Measurements from ENCODE around the gene ABCC1. TPM values are rescaled to one million over a fixed set of nuclear protein-coding genes. Genes with fewer than 3 reads are reported as not detected.

ABCC1 gene
- polyA plus RNA-seq, 1 donor (not counting 4 experiments of a cell fraction or from before 2014, with no cell fraction given), result 19.4 TPM

DNA sequence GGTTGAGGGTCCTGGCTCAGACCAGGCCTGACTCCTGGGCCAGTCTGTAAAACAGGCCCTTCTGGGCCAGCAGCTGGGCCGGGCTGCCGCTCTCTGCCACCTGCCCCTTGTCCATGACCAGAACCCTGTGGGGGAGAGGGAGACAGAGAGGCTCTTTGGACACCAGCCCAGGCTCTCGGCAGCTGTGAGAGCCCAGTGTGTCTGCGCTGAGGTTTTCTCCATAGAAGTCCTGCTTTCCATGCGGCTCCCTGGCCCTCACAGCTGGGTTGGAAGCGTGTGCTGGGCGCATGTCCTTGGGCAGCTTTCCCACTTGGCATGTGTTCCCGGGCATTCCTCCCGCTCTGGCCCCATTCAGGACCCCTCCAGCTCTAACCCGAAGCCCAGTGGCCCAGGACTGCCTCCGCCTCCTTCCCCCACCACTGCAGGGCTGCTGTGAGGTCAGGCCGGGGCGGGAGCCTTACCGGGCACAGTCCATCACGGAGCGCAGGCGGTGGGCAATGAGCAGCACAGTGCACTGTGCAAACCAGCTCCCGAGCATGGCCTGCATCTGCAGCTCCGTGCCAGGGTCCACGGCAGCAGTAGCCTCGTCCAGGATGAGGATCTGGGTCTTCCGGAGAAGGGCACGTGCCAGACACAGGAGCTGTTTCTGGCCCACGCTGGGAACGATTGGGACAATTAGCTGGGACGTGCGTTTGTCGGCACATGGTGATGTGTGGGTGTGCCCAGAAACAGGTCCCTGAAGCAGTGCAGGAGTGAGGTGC is 200.9 kb downstream of the ABCC1 start:
- Histone ChIP-seq H3K4me1 (ENCODE audit: control insufficient read depth, extremely low read depth, insufficient read depth, low read length) (no peaks in the 10 kb centered on the region), H3K27ac (ENCODE audit: control insufficient read depth, insufficient read depth, low read length) (no peak overlapping the region), H4K20me1 (ENCODE audit: control insufficient read depth, extremely low read depth, insufficient read depth, low read length) (no peaks in the 10 kb centered on the region), H3K9ac (ENCODE audit: control insufficient read depth, extremely low read depth, insufficient read depth, low read length) (no peak overlapping the region), H3K9me1 (ENCODE audit: control insufficient read depth, extremely low read depth, insufficient read depth, low read length) (no peaks in the 10 kb centered on the region), H3K9me3 (ENCODE audit: control insufficient read depth, low read depth, low read length) (no peaks in the 10 kb centered on the region), H3K79me2 (ENCODE audit: control insufficient read depth, insufficient read depth, low read length) (no peaks in the 10 kb centered on the region), H2AFZ (ENCODE audit: control insufficient read depth, low read length) (no peak overlapping the region), H3K4me3 (ENCODE audit: control insufficient read depth in 2 of 3, extremely low read depth in 1 of 3, insufficient read depth in 2 of 3, low read depth in 1 of 3, low read length in 3 of 3) (no peak overlapping the region), H3K27me3 (ENCODE audit: control insufficient read depth, extremely low read depth, insufficient read depth, low read length) (no peaks in the 10 kb centered on the region), H3K36me3 (ENCODE audit: control insufficient read depth in 2 of 2, extremely low read depth in 1 of 2, insufficient read depth in 2 of 2, low read length in 2 of 2) (peaks cover 2 to 4% of the 10 kb centered on the region in 2 experiments), H3K4me2 (ENCODE audit: control insufficient read depth, extremely low read depth, insufficient read depth, low read depth, low read length) (no peak overlapping the region)
- FAIRE-seq (no peak), DNase-seq (ENCODE audit: low read depth, low spot score) (no peak)
- TF ChIP-seq, protein P1, sequence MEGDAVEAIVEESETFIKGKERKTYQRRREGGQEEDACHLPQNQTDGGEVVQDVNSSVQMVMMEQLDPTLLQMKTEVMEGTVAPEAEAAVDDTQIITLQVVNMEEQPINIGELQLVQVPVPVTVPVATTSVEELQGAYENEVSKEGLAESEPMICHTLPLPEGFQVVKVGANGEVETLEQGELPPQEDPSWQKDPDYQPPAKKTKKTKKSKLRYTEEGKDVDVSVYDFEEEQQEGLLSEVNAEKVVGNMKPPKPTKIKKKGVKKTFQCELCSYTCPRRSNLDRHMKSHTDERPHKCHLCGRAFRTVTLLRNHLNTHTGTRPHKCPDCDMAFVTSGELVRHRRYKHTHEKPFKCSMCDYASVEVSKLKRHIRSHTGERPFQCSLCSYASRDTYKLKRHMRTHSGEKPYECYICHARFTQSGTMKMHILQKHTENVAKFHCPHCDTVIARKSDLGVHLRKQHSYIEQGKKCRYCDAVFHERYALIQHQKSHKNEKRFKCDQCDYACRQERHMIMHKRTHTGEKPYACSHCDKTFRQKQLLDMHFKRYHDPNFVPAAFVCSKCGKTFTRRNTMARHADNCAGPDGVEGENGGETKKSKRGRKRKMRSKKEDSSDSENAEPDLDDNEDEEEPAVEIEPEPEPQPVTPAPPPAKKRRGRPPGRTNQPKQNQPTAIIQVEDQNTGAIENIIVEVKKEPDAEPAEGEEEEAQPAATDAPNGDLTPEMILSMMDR (optimal IDR thresholded peaks at IDR 0.05 in 1 of 3, IDR thresholded peaks at IDR 0.05 in 1 of 3, conservative IDR thresholded peaks at IDR 0.05 in 1 of 3; ENCODE audit: extremely low read depth in 1 of 3, insufficient read depth in 2 of 3, low read length in 3 of 3), result no peak
- dilution Hi-C loops (cut with MboI; ENCODE audit: extremely low pct_ligation_motif_present, low sequenced_read_pairs), result no loop called here

DNA sequence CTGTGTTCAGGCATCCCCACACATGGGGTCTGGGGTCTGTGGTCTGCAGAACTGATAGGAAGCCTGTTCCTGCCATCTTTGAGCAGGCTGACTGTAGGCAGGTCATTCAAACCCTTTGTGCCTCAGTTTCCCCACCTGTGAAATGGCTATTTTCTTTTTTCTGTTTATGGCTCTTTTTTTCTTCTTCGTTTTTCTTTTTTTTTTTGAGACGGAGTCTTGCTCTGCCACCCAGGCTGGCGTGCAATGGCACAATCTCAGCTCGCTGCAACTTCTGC is 201.4 kb downstream of the ABCC1 start:
- Histone ChIP-seq H3K4me3 (ENCODE audit: control insufficient read depth in 2 of 3, extremely low read depth in 1 of 3, insufficient read depth in 2 of 3, low read depth in 1 of 3, low read length in 3 of 3) (no peak overlapping the region), H3K36me3 (ENCODE audit: control insufficient read depth in 2 of 2, extremely low read depth in 1 of 2, insufficient read depth in 2 of 2, low read length in 2 of 2) (peaks cover 0 to 4% of the 10 kb centered on the region in 2 experiments), H3K9me1 (ENCODE audit: control insufficient read depth, extremely low read depth, insufficient read depth, low read length) (no peaks in the 10 kb centered on the region), H3K27ac (ENCODE audit: control insufficient read depth, insufficient read depth, low read length) (no peak overlapping the region), H3K9ac (ENCODE audit: control insufficient read depth, extremely low read depth, insufficient read depth, low read length) (no peak overlapping the region), H3K4me2 (ENCODE audit: control insufficient read depth, extremely low read depth, insufficient read depth, low read depth, low read length) (no peak overlapping the region), H3K4me1 (ENCODE audit: control insufficient read depth, extremely low read depth, insufficient read depth, low read length) (no peaks in the 10 kb centered on the region), H2AFZ (ENCODE audit: control insufficient read depth, low read length) (no peak overlapping the region), H3K79me2 (ENCODE audit: control insufficient read depth, insufficient read depth, low read length) (no peaks in the 10 kb centered on the region), H4K20me1 (ENCODE audit: control insufficient read depth, extremely low read depth, insufficient read depth, low read length) (no peaks in the 10 kb centered on the region), H3K9me3 (ENCODE audit: control insufficient read depth, low read depth, low read length) (no peaks in the 10 kb centered on the region), H3K27me3 (ENCODE audit: control insufficient read depth, extremely low read depth, insufficient read depth, low read length) (no peaks in the 10 kb centered on the region)
- TF ChIP-seq, protein P1 (optimal IDR thresholded peaks at IDR 0.05 in 1 of 3, IDR thresholded peaks at IDR 0.05 in 1 of 3, conservative IDR thresholded peaks at IDR 0.05 in 1 of 3; ENCODE audit: extremely low read depth in 1 of 3, insufficient read depth in 2 of 3, low read length in 3 of 3), result no peak
- no peak for TF ChIP-seq EZH2 (IDR thresholded peaks at IDR 0.05; ENCODE audit: low read length)
- FAIRE-seq (no peak), DNase-seq (ENCODE audit: low read depth, low spot score) (no peak)
- dilution Hi-C loops (cut with MboI; ENCODE audit: extremely low pct_ligation_motif_present, low sequenced_read_pairs), result no loop called here
